ENCODE data around the gene ECE1. TPM values are rescaled to one million over a fixed set of nuclear protein-coding genes. Genes with fewer than 3 reads are reported as not detected.

The ECE1 gene
- total RNA-seq, 3 donors from 2014 or later = 121 to 168 (median 149) TPM

DNA sequence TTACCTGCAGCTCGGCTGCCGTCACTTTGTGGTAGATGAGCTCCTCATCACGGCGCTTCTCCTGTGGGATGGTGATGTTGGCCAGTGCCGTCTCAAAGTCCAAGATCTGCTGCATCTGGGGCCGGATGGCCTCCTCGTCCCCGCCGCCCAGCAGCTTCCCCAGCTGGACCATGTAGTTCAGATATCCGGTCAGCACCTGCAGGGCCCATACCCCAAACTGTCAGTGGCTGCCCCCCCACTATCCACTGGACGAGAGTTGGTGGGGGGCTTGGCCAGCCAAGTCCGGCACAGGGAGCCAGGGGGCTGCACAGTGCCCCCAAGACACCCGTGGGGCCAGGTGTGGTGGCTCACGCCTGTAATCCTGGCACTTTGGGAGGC lies 34.3 kb downstream of the ECE1 start:
- no peak overlapping the region for H3K4me3 Mint-ChIP-seq
- peaks cover 45% of the 10 kb centered on the region for H3K4me1 Mint-ChIP-seq (ENCODE audit: low read depth)
- no peaks in the 10 kb centered on the region for H3K27me3 Mint-ChIP-seq (ENCODE audit: low read depth)
- H3K36me3 Mint-ChIP-seq (ENCODE audit: insufficient read depth) = peaks cover 45% of the 10 kb centered on the region
- ATAC-seq (no peak), DNase-seq (no peak)
- H3K9me3 Mint-ChIP-seq = no peaks in the 10 kb centered on the region

GRCh38 chr1:21255284-21255942 lies 34.9 kb downstream of the ECE1 start:
- H3K36me3 Mint-ChIP-seq (ENCODE audit: insufficient read depth) = peaks cover 40% of the 10 kb centered on the region
- H3K27me3 Mint-ChIP-seq (ENCODE audit: low read depth) = no peaks in the 10 kb centered on the region
- peak; percentile 62 to 73 for ATAC-seq
- peaks cover 40% of the 10 kb centered on the region for H3K4me1 Mint-ChIP-seq (ENCODE audit: low read depth)
- no peaks in the 10 kb centered on the region for H3K9me3 Mint-ChIP-seq
- H3K4me3 Mint-ChIP-seq = no peak overlapping the region
- peak; percentile 87 for DNase-seq

GRCh38 chr1:21254335-21254951 lies 35.8 kb downstream of the ECE1 start:
- H3K9me3 Mint-ChIP-seq = no peaks in the 10 kb centered on the region
- H3K36me3 Mint-ChIP-seq (ENCODE audit: insufficient read depth) = peaks cover 34% of the 10 kb centered on the region
- ATAC-seq = no peak
- H3K4me3 Mint-ChIP-seq = no peak overlapping the region
- H3K4me1 Mint-ChIP-seq (ENCODE audit: low read depth) = peaks cover 32% of the 10 kb centered on the region
- no peaks in the 10 kb centered on the region for H3K27me3 Mint-ChIP-seq (ENCODE audit: low read depth)
- no peak for DNase-seq

GRCh38 chr1:21251773-21252471 lies 38.3 kb downstream of the ECE1 start:
- Mint-ChIP-seq H3K4me3 (no peak overlapping the region), H3K4me1 (ENCODE audit: low read depth) (peaks cover 14% of the 10 kb centered on the region), H3K36me3 (ENCODE audit: insufficient read depth) (peaks cover 31% of the 10 kb centered on the region), H3K27me3 (ENCODE audit: low read depth) (no peaks in the 10 kb centered on the region), H3K9me3 (no peaks in the 10 kb centered on the region)
- DNase-seq (peak; percentile 21), ATAC-seq (peak; percentile 63 to 73)

DNA sequence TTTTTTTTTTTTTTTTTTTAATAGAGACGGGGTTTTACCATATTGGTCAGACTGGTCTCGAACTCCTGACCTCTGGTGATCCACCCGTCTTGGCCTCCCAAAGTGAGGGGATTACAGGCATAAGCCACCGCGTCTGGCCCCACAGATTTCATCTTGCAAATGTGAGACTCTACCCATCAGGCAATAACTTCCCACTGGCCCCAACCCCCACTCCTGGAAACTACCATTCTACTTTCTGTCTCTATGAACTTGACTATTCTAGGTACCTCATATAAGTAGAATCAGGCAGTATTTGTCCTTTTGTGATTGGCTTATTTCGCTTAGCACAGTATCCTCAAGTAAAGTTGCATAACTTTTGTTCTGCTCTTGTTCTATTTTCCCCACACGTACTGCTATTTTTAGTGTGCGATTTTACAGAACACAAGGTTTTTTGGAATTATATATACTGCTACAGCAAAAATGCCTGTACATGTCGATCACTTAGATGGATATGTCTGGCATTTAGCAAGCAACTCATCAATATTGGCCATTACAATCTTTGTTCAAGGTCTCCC lies 40.2 kb downstream of the ECE1 start:
- Mint-ChIP-seq H3K27me3 (ENCODE audit: low read depth) (no peaks in the 10 kb centered on the region), H3K36me3 (ENCODE audit: insufficient read depth) (peaks cover 28% of the 10 kb centered on the region), H3K4me1 (ENCODE audit: low read depth) (peaks cover 12% of the 10 kb centered on the region), H3K9me3 (no peaks in the 10 kb centered on the region), H3K4me3 (no peak overlapping the region)
- ATAC-seq = no peak
- DNase-seq = no peak

GRCh38 chr1:21247892-21248715 lies 42.2 kb downstream of the ECE1 start:
- no peak for DNase-seq
- H3K27me3 Mint-ChIP-seq (ENCODE audit: low read depth) = no peaks in the 10 kb centered on the region
- H3K9me3 Mint-ChIP-seq = no peaks in the 10 kb centered on the region
- H3K36me3 Mint-ChIP-seq (ENCODE audit: insufficient read depth) = peaks cover 34% of the 10 kb centered on the region
- no peak overlapping the region for H3K4me3 Mint-ChIP-seq
- no peak for ATAC-seq
- H3K4me1 Mint-ChIP-seq (ENCODE audit: low read depth) = peaks cover 12% of the 10 kb centered on the region

DNA sequence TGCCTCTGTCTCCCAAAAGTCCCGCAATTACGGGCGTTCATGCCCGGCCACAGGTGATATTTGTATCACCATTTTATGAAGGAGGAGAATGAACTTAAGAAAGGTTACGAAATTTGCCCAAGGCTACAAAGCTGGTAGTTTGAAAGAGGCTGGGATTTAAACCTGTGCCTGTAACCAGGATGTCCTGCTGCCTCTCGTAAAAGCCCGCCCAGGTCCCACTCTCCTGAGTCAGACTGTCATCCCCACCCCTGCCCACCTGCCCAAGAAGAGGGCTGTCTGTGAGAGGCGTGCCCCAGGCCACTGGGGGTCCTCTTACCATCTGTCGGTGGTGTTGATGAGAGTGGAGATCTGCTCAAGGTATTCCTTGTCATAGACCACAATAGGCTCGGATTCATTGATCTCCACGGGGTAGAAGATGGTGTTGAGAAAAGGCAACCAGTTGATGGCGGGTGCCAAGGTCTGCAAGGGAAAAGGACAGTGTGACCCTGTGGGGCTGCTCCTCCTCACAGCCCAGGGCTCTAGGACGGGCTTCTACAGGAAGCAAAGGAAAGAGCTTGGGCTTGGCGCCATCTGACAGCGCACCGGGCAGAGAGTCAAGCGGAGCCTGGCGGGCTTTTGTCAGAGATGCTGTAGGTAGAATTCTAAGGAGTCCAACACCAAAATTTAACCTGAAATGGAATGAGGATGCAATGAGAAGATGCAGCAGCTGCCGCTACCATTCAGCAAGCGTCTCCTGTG lies 43.2 kb downstream of the ECE1 start:
- ATAC-seq (no peak), DNase-seq (no peak)
- H3K4me1 Mint-ChIP-seq (ENCODE audit: low read depth) = peaks cover 5% of the 10 kb centered on the region
- H3K27me3 Mint-ChIP-seq (ENCODE audit: low read depth) = no peaks in the 10 kb centered on the region
- no peak overlapping the region for H3K4me3 Mint-ChIP-seq
- no peaks in the 10 kb centered on the region for H3K9me3 Mint-ChIP-seq
- H3K36me3 Mint-ChIP-seq (ENCODE audit: insufficient read depth) = peaks cover 35% of the 10 kb centered on the region

DNA sequence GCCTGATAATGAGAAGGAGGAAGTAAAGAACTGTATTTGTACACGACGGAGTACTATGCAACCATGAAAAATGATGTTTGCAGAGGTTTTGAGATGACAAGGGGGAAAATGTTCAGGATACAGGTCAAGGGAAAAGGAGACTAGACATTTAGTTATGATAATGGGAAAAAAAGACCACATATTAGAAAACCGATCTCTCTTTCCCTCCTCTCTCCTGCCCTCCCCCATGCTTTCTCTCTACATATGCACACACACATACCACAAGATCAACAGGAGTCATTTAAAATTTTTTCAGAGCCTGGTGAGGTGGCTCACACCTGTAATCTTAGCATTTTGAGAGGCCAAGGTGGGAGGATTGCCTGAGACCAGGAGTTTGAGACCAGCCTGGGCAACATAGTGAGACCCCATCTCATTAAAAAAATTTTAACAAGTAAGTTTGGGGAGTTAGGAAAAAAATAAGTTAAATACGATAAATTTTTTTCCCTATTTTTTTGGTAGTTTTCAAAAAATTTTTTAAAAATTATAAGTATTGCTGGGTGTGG lies 44.5 kb downstream of the ECE1 start:
- ATAC-seq = no peak
- H3K36me3 Mint-ChIP-seq (ENCODE audit: insufficient read depth) = peaks cover 39% of the 10 kb centered on the region
- no peak overlapping the region for H3K4me3 Mint-ChIP-seq
- no peaks in the 10 kb centered on the region for H3K4me1 Mint-ChIP-seq (ENCODE audit: low read depth)
- no peaks in the 10 kb centered on the region for H3K9me3 Mint-ChIP-seq
- no peaks in the 10 kb centered on the region for H3K27me3 Mint-ChIP-seq (ENCODE audit: low read depth)
- no peak for DNase-seq

DNA sequence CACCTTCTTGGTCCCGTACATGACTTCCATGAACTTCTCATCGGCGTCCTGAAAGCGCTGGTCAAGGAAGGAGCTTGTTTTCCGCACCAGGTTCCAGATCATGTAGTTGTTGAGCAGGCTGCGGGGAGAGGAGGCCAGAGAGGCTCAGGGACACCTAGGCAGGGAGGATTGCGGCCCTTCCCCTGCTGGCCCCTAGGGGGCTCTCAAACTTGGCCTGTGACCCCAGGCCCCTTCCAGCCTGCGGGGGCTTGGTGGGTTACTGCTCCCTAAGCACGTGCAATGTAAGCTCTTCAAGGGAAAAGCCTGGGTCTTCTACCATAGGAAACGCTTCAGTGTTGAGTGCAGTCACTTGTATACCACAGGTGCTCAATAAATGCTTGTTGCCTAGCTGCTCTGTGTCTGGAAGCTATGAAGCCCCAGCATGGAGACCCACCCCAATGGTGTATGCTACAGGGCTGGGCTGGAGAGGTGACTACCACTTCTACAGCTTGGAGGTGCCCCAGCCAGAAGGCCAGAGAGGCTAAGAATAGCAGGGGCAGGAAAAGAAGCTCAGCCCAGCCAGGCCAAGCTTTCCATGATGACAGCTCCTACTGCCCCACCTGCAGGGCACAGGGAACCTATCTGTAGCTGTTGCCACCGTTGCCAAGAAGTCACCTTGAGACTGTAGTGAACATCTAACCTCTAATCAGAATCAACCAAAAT lies 45.1 kb downstream of the ECE1 start:
- H3K4me1 Mint-ChIP-seq (ENCODE audit: low read depth) = no peaks in the 10 kb centered on the region
- no peaks in the 10 kb centered on the region for H3K9me3 Mint-ChIP-seq
- peaks cover 39% of the 10 kb centered on the region for H3K36me3 Mint-ChIP-seq (ENCODE audit: insufficient read depth)
- H3K27me3 Mint-ChIP-seq (ENCODE audit: low read depth) = no peaks in the 10 kb centered on the region
- no peak overlapping the region for H3K4me3 Mint-ChIP-seq
- DNase-seq (no peak), ATAC-seq (peak; percentile 51 to 52)

DNA sequence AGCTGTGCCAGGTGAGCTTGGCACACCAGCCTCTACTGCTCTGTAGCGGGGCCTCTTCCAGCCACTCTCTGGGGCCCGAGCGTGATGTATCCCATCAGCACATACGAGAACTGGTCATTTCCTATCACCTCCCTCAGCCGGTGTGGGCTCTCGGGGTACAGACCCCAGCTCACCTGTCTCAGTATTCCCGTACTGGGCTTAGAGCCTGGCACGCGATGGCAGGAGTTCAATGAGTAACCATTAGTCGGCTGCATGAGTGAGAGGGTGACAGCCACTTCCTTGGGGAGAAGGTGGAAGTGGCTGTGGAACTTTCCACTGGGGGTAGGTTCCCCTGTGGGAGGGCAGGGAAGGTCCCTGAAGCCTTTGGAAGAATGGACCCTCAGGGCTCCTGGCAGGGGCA lies 46.1 kb downstream of the ECE1 start:
- Mint-ChIP-seq H3K9me3 (no peaks in the 10 kb centered on the region), H3K4me3 (no peak overlapping the region), H3K27me3 (ENCODE audit: low read depth) (no peaks in the 10 kb centered on the region), H3K4me1 (ENCODE audit: low read depth) (no peaks in the 10 kb centered on the region), H3K36me3 (ENCODE audit: insufficient read depth) (peaks cover 36% of the 10 kb centered on the region)
- no peak for ATAC-seq
- no peak for DNase-seq

- Mint-ChIP-seq H3K4me3 (no peak overlapping the region), H3K36me3 (ENCODE audit: insufficient read depth) (peaks cover 35% of the 10 kb centered on the region), H3K4me1 (ENCODE audit: low read depth) (no peaks in the 10 kb centered on the region), H3K9me3 (no peaks in the 10 kb centered on the region), H3K27me3 (ENCODE audit: low read depth) (no peaks in the 10 kb centered on the region)
- no peak for ATAC-seq
- DNase-seq = no peak
These were observed 47.4 kb downstream of the ECE1 start for GRCh38 chr1:21242846-21243245.

DNA sequence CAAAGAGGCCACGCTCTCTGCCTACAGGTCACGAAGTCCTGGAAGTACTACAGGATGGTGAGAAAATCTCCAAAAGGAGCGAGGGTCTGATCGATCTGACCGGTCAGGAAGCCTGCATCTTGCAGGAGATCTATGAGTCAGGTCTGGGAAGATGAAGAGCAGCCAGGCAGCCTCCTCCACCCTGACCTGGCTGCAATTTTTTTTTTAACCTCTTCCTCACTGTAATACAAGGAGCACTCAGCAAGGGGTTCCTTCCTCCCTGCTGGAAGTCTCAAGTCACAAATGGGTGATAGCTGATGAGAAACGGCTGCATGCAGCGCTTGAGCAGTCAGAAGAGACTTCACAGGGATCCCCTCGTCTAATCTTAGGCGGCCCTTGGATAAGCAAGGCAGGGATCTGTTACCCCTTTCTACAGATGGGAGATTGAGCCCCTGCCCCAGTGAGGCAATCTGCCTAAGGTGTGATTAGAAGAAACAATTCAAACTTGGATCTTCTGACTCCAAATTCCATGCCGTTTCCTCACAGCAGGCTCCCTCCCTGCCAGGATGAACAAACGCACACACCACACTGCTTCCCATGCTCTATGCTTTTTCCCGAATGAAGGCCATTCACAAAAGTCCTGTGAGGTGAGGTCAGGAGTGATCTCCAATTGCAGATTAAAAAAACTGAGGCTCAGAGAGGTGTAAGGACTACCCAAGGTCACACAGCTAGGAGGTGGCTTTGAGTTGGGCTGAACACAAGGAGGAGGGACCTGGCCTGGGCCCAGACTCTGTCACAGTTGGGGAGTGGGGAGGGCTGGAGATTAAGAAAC lies 48.3 kb downstream of the ECE1 start:
- H3K9me3 Mint-ChIP-seq = no peaks in the 10 kb centered on the region
- peaks cover 32% of the 10 kb centered on the region for H3K36me3 Mint-ChIP-seq (ENCODE audit: insufficient read depth)
- no peak for ATAC-seq
- no peaks in the 10 kb centered on the region for H3K27me3 Mint-ChIP-seq (ENCODE audit: low read depth)
- H3K4me3 Mint-ChIP-seq = no peak overlapping the region
- DNase-seq = no peak
- H3K4me1 Mint-ChIP-seq (ENCODE audit: low read depth) = no peaks in the 10 kb centered on the region
